OCI-LY3 (cell line): ENCODE measurements around the gene PID1.
"Not testable (repeated sequence)": the region's sequence is repeated elsewhere in the genome, so short reads cannot be mapped to it uniquely, and the experiment has no call there.

ENCODE experiments used
- H2AFZ ChIP-seq: fragments of 200-600, 300-600 bp; shearing (Covaris generic); 2 replicates; pipeline ENCODE4 v1.6.0; 2014; ENCODE audit warnings: antibody characterized with exemption, low read depth, low read length
- H3K27ac ChIP-seq: fragments of 200-600, 300-600 bp; sonication (generic); 2 replicates; pipeline ENCODE4 v1.5.1; 2014; ENCODE audit warnings: mild to moderate bottlenecking, low read length, moderate library complexity, mixed read lengths
- H3K27me3 ChIP-seq: fragments of 200-600, 300-600 bp; sonication (generic); 2 replicates; pipeline ENCODE4 v1.6.1; 2014; ENCODE audit warnings: low read depth, low read length, mixed read lengths
- H3K36me3 ChIP-seq: fragments of 200-600, 300-600 bp; sonication (generic); replicated peaks from 2 replicates; pipeline ENCODE3; 2014; ENCODE audit warnings: low read depth, low read length, mixed read lengths
- H3K4me1 ChIP-seq: fragments of 300-600, 200-600 bp; sonication (generic); 2 replicates; pipeline ENCODE4 v1.6.1; 2014; ENCODE audit warnings: low read length, mixed read lengths
- H3K4me2 ChIP-seq: fragments of 200-600, 300-600 bp; sonication (generic); 2 replicates; pipeline ENCODE4 v1.6.1; 2014; ENCODE audit warnings: low read length, mixed read lengths
- H3K4me3 ChIP-seq: fragments of 300-600, 200-600 bp; sonication (generic); 2 replicates; pipeline ENCODE4 v1.5.1; 2014; ENCODE audit warnings: antibody characterized with exemption, mild to moderate bottlenecking, low read length, moderate library complexity
- H3K79me2 ChIP-seq: fragments of 300-600, 200-600 bp; shearing (Covaris generic); 2 replicates; pipeline ENCODE4 v1.6.1; 2014; ENCODE audit warnings: mild to moderate bottlenecking, low read length, mixed read lengths
- H3K9ac ChIP-seq: fragments of 300-600, 200-600 bp; shearing (Covaris generic); 2 replicates; pipeline ENCODE4 v1.6.0; 2014; ENCODE audit warnings: mild to moderate bottlenecking, low read length, moderate library complexity
- H3K9me3 ChIP-seq: fragments of 200-600, 300-600 bp; shearing (Covaris generic); 2 replicates; pipeline ENCODE4 v1.6.1; 2014; ENCODE audit warnings: low read length, mixed read lengths; ENCODE audit not compliant: insufficient read depth
- H4K20me1 ChIP-seq: fragments of 200-600, 300-600 bp; sonication (generic); 2 replicates; pipeline ENCODE4 v1.6.1; 2016; ENCODE audit warnings: low read length, mixed read lengths; ENCODE audit not compliant: insufficient read depth
- CTCF ChIP-seq: fragments of 200-600, 300-600 bp; sonication (generic); IDR thresholded peaks from 2 replicates; pipeline ENCODE4 v1.5.1; 2014; ENCODE audit warnings: antibody characterized with exemption, low read length, low read depth
- EZH2phosphoT487 ChIP-seq: fragments of 200-600 bp; shearing (Covaris generic); IDR thresholded peaks from 2 replicates; pipeline ENCODE4 v1.6.1; 2018; ENCODE audit warnings: antibody characterized with exemption, mixed run types, low read depth

The PID1 gene

GRCh38 chr2:229084447-229084846, 186.6 kb downstream of the PID1 start:
- Histone ChIP-seq H4K20me1 (no peaks in the 10 kb centered on the region), H3K9ac (no peak overlapping the region), H3K4me1 (no peaks in the 10 kb centered on the region)

GRCh38 chr2:229083606-229084340, 187.3 kb downstream of the PID1 start:
- no peaks in the 10 kb centered on the region for H3K27me3 ChIP-seq
- H3K9ac ChIP-seq: no peak overlapping the region
- no peak overlapping the region for H3K27ac ChIP-seq
- no peaks in the 10 kb centered on the region for H3K36me3 ChIP-seq
- H2AFZ ChIP-seq: no peak overlapping the region
- no peak for TF ChIP-seq CTCF
- no peak for TF ChIP-seq EZH2phosphoT487
- no peak overlapping the region for H3K4me2 ChIP-seq
- no peaks in the 10 kb centered on the region for H3K79me2 ChIP-seq
- no peaks in the 10 kb centered on the region for H3K9me3 ChIP-seq
- no peaks in the 10 kb centered on the region for H3K4me1 ChIP-seq
- no peak overlapping the region for H3K4me3 ChIP-seq
- H4K20me1 ChIP-seq: no peaks in the 10 kb centered on the region

More at GRCh38 chr2:229084447-229084846, 186.6 kb downstream of the PID1 start:
- H3K9me3 ChIP-seq: no peaks in the 10 kb centered on the region
- H3K4me3 ChIP-seq: no peak overlapping the region
- H3K4me2 ChIP-seq: no peak overlapping the region
- H3K79me2 ChIP-seq: no peaks in the 10 kb centered on the region
- H3K36me3 ChIP-seq: no peaks in the 10 kb centered on the region
- H3K27me3 ChIP-seq: no peaks in the 10 kb centered on the region
- no peak for TF ChIP-seq EZH2phosphoT487
- TF ChIP-seq CTCF: no peak
- H3K27ac ChIP-seq: no peak overlapping the region
- no peak overlapping the region for H2AFZ ChIP-seq

- no peaks in the 10 kb centered on the region for H3K4me1 ChIP-seq
Measured at GRCh38 chr2:229081411-229081810, 189.7 kb downstream of the PID1 start.

GRCh38 chr2:229080172-229080571, 190.9 kb downstream of the PID1 start:
- no peak for TF ChIP-seq EZH2phosphoT487
- TF ChIP-seq CTCF: no peak
- H3K4me3 ChIP-seq: no peak overlapping the region
- H3K9me3 ChIP-seq: no peaks in the 10 kb centered on the region
- H3K9ac ChIP-seq: no peak overlapping the region
- no peaks in the 10 kb centered on the region for H3K4me1 ChIP-seq
- H3K27me3 ChIP-seq: no peaks in the 10 kb centered on the region
- H3K36me3 ChIP-seq: no peaks in the 10 kb centered on the region
- no peak overlapping the region for H2AFZ ChIP-seq
- H3K27ac ChIP-seq: no peak overlapping the region
- no peaks in the 10 kb centered on the region for H4K20me1 ChIP-seq
- no peak overlapping the region for H3K4me2 ChIP-seq
- no peaks in the 10 kb centered on the region for H3K79me2 ChIP-seq

More at GRCh38 chr2:229081411-229081810, 189.7 kb downstream of the PID1 start:
- no peaks in the 10 kb centered on the region for H3K36me3 ChIP-seq
- no peak overlapping the region for H2AFZ ChIP-seq
- no peaks in the 10 kb centered on the region for H4K20me1 ChIP-seq
- no peak for TF ChIP-seq CTCF
- no peak for TF ChIP-seq EZH2phosphoT487
- H3K27ac ChIP-seq: no peak overlapping the region
- H3K27me3 ChIP-seq: no peaks in the 10 kb centered on the region
- H3K4me3 ChIP-seq: no peak overlapping the region
- H3K79me2 ChIP-seq: no peaks in the 10 kb centered on the region
- H3K9me3 ChIP-seq: no peaks in the 10 kb centered on the region
- no peak overlapping the region for H3K9ac ChIP-seq
- no peak overlapping the region for H3K4me2 ChIP-seq

- H3K9ac ChIP-seq, H3K79me2 ChIP-seq, H3K4me3 ChIP-seq, H3K9me3 ChIP-seq, H3K36me3 ChIP-seq, H3K4me1 ChIP-seq, H3K27me3 ChIP-seq, H4K20me1 ChIP-seq, H3K4me2 ChIP-seq, H3K27ac ChIP-seq, H2AFZ ChIP-seq: not testable (repeated sequence)
Measured at GRCh38 chr2:229076886-229077285, 194.2 kb downstream of the PID1 start.
